GM18508 (cell line): ENCODE data around the gene DEF6.

Experiments used
- ATAC-seq: cut with Tn5 transposase; IDR thresholded peaks from one replicate; pipeline ENCODE4 v1.9.1; 2021; ENCODE audit warnings: moderate number of reproducible peaks; ENCODE audit not compliant: insufficient read depth, unreplicated experiment

Gene DEF6

GRCh38 chr6:35368038-35368887 lies 70.6 kb downstream of the DEF6 start:
- no peak for ATAC-seq

GRCh38 chr6:35370124-35370741 lies 72.6 kb downstream of the DEF6 start:
- ATAC-seq, result no peak

- ATAC-seq, result no peak
Measured at GRCh38 chr6:35370785-35371493, 73.3 kb downstream of the DEF6 start.
